ENCODE data around the gene HDAC4. TPM values are rescaled to one million over a fixed set of nuclear protein-coding genes. Genes with fewer than 3 reads are reported as not detected.

The HDAC4 gene
- total and polyA plus RNA-seq, 10 of the 15 experiments (the other 5 are each of a cell fraction or from before 2014, with no cell fraction given) = 0.22 to 15.7 (median 4.8) TPM

DNA sequence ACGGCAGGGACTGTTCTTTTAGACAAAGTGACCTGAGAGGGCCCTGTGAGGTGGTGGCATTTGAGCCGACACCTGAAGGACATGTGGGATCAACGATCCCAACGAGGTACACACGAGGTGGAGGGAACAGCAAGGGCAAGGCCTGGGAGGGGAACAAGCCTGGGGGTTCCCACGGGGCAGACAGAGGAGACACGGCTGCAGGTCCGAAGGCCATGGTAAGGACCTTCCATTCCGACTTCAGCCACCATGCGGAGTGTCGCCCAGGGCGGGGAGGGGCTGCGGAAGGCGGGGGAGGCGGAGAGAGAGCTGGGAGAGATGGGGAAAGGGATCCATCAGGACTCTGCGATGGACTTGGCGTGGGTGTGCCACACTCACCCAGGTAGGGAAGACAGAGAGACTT is 151.8 kb downstream of the HDAC4 start:
- no peaks in the 10 kb centered on the region; the same call in 1 of the 2 replicates for H4K20me1 ChIP-seq (ENCODE audit: control insufficient read depth, insufficient read depth)
- POLR2A ChIA-PET = interaction anchor here (0.6 kb wide), 1 partner anchor 48 kb away, joined by 4 read pairs; no protein-coding TSS in a partner anchor

More for the DNA sequence above, 151.8 kb downstream of the HDAC4 start:
- no TSS peak for BruUV-seq (replicated peaks)
- peaks cover 16% of the 10 kb centered on the region for H3K4me1 ChIP-seq (ENCODE audit: control insufficient read depth, insufficient read depth, low read length)
- no peak for DNase-seq (ENCODE audit: low read depth, low spot score)
- H3K27ac ChIP-seq (ENCODE audit: control insufficient read depth, insufficient read depth) = no peak overlapping the region
- H3K36me3 ChIP-seq (ENCODE audit: control insufficient read depth in 2 of 2, insufficient read depth in 2 of 2, low read length in 1 of 2) = no peaks in the 10 kb centered on the region
- TF ChIP-seq ZNF207 (IDR thresholded peaks at IDR 0.05; ENCODE audit: borderline replicate concordance) (no peak), HCFC1 (IDR thresholded peaks at IDR 0.05; ENCODE audit: low read length) (no peak), ZZZ3 (IDR thresholded peaks at IDR 0.05; ENCODE audit: control insufficient read depth, insufficient read length, low read depth) (no peak), NR2C2 (IDR thresholded peaks at IDR 0.05; ENCODE audit: borderline replicate concordance, control insufficient read depth, insufficient read length, low read depth) (no peak), NFXL1 (IDR thresholded peaks at IDR 0.05; ENCODE audit: borderline replicate concordance) (no peak), NR2F1 (conservative IDR thresholded peaks at IDR 0.05) (no peak), TCF7 (IDR thresholded peaks at IDR 0.05; ENCODE audit: borderline replicate concordance) (no peak), NBN (IDR thresholded peaks at IDR 0.05) (no peak), ZNF622 (IDR thresholded peaks at IDR 0.05) (no peak), SREBF2 (IDR thresholded peaks at IDR 0.05; ENCODE audit: low read length) (no peak)
- TF ChIP-seq, protein P1, sequence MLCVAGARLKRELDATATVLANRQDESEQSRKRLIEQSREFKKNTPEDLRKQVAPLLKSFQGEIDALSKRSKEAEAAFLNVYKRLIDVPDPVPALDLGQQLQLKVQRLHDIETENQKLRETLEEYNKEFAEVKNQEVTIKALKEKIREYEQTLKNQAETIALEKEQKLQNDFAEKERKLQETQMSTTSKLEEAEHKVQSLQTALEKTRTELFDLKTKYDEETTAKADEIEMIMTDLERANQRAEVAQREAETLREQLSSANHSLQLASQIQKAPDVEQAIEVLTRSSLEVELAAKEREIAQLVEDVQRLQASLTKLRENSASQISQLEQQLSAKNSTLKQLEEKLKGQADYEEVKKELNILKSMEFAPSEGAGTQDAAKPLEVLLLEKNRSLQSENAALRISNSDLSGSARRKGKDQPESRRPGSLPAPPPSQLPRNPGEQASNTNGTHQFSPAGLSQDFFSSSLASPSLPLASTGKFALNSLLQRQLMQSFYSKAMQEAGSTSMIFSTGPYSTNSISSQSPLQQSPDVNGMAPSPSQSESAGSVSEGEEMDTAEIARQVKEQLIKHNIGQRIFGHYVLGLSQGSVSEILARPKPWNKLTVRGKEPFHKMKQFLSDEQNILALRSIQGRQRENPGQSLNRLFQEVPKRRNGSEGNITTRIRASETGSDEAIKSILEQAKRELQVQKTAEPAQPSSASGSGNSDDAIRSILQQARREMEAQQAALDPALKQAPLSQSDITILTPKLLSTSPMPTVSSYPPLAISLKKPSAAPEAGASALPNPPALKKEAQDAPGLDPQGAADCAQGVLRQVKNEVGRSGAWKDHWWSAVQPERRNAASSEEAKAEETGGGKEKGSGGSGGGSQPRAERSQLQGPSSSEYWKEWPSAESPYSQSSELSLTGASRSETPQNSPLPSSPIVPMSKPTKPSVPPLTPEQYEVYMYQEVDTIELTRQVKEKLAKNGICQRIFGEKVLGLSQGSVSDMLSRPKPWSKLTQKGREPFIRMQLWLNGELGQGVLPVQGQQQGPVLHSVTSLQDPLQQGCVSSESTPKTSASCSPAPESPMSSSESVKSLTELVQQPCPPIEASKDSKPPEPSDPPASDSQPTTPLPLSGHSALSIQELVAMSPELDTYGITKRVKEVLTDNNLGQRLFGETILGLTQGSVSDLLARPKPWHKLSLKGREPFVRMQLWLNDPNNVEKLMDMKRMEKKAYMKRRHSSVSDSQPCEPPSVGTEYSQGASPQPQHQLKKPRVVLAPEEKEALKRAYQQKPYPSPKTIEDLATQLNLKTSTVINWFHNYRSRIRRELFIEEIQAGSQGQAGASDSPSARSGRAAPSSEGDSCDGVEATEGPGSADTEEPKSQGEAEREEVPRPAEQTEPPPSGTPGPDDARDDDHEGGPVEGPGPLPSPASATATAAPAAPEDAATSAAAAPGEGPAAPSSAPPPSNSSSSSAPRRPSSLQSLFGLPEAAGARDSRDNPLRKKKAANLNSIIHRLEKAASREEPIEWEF (IDR thresholded peaks at IDR 0.05; ENCODE audit: insufficient replicate concordance, low read depth, low read length) = no peak
- TF ChIP-seq, protein P2, sequence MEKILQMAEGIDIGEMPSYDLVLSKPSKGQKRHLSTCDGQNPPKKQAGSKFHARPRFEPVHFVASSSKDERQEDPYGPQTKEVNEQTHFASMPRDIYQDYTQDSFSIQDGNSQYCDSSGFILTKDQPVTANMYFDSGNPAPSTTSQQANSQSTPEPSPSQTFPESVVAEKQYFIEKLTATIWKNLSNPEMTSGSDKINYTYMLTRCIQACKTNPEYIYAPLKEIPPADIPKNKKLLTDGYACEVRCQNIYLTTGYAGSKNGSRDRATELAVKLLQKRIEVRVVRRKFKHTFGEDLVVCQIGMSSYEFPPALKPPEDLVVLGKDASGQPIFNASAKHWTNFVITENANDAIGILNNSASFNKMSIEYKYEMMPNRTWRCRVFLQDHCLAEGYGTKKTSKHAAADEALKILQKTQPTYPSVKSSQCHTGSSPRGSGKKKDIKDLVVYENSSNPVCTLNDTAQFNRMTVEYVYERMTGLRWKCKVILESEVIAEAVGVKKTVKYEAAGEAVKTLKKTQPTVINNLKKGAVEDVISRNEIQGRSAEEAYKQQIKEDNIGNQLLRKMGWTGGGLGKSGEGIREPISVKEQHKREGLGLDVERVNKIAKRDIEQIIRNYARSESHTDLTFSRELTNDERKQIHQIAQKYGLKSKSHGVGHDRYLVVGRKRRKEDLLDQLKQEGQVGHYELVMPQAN (conservative IDR thresholded peaks at IDR 0.05) = no peak
- TF ChIP-seq, protein P3, sequence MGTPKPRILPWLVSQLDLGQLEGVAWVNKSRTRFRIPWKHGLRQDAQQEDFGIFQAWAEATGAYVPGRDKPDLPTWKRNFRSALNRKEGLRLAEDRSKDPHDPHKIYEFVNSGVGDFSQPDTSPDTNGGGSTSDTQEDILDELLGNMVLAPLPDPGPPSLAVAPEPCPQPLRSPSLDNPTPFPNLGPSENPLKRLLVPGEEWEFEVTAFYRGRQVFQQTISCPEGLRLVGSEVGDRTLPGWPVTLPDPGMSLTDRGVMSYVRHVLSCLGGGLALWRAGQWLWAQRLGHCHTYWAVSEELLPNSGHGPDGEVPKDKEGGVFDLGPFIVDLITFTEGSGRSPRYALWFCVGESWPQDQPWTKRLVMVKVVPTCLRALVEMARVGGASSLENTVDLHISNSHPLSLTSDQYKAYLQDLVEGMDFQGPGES (IDR thresholded peaks at IDR 0.05) = no peak
- intact Hi-C loops (cut with micrococcal nuclease; ENCODE audit: unreplicated experiment) = no loop called here
- no peak for ATAC-seq
- RAD21 ChIA-PET (ENCODE audit: unreplicated experiment) = no interaction called here
- FAIRE-seq = no peak
- no peak overlapping the region for H3K9ac ChIP-seq (ENCODE audit: control insufficient read depth, insufficient read depth, low read length)
- H2AFZ ChIP-seq (ENCODE audit: control insufficient read depth, low read depth, low read length) = no peak overlapping the region
- H3K9me3 ChIP-seq (replicated peaks; ENCODE audit: control insufficient read depth, insufficient read depth, low read length) = no peaks in the 10 kb centered on the region
- no peak overlapping the region for H3K4me3 ChIP-seq
- in situ Hi-C loops (cut with MboI) = no loop called here
- no peaks in the 10 kb centered on the region for H3K79me2 ChIP-seq (ENCODE audit: control insufficient read depth, insufficient read depth, low read length)
- H3K4me2 ChIP-seq (ENCODE audit: control insufficient read depth, insufficient read depth) = no peak overlapping the region
- 0 out of 4 replicates have a peak, but pooled peaks cover 0 to 7% of the 10 kb centered on the region in 2 experiments for H3K27me3 ChIP-seq (replicated peaks in 1 of 2; ENCODE audit: control insufficient read depth in 2 of 2, insufficient read depth in 2 of 2, low read length in 1 of 2)
- SMC1A ChIA-PET (ENCODE audit: uncharacterized antibody, unreplicated experiment) = no interaction called here
- CTCF ChIA-PET = no interaction called here
- 79% methylated on average over 13 of the region's 17 CpGs for whole genome bisulfite sequencing (ENCODE audit: insufficient coverage, insufficient replicate concordance, low lambda C conversion rate, missing lambda C conversion rate)

Measured in GM12878 (cell line).